8988T (cell line): ENCODE data around the gene PRRT2.

Experiments used
- DNase-seq: peaks from one replicate; pipeline ENCODE4 v3.0.0; 2011

PRRT2 gene

GRCh38 chr16:29864205-29864604, 52.2 kb downstream of the PRRT2 start:
- no peak for DNase-seq
